ENCODE measurements around the gene ZMYM1.
"Not testable (repeated sequence)": the region's sequence is repeated elsewhere in the genome, so short reads cannot be mapped to it uniquely, and the experiment has no call there.

The ZMYM1 gene

DNA sequence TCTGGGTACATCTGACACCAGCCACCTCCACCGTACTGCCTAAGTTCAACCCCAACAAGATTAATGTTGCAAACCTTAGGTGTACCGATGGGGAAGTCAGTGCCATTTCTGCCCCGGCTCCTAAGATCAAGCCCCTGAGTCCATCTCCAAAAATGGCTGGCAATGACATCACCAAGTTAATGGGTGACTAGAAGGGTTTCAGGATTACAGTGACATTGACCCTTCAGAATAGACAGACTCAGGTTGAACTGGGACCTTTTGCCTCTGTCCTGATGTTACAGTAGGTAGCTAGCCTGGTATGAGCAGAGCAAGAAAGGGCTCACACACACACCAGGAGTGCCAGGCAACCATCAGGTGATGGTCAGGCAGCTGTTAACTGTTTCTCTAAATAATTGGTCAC lies 25.8 kb upstream of the ZMYM1 start:
- H3K27ac ChIP-seq: no peak overlapping the region
- no peak for TF ChIP-seq CTCF (IDR thresholded peaks at IDR 0.05)
- no peak for TF ChIP-seq ZFX (IDR thresholded peaks at IDR 0.05; ENCODE audit: borderline replicate concordance)

DNA sequence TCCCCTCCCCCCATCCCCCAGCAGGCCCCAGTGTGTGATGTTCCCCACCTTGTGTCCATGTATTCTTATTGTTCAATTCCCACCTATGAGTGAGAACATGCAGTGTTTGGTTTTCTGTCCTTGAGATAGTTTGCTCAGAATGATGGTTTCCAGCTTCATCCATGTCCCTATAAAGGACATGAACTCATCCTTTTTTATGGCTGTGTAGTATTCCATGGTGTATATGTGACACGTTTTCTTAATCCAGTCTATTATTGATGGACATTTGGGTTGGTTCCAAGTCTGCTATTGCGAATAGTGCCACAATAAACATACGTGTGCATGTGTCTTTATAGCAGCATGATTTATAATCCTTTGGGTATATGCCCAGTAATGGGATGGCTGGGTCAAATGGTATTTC lies 24.9 kb upstream of the ZMYM1 start:
- H3K27ac ChIP-seq: not testable (repeated sequence)

DNA sequence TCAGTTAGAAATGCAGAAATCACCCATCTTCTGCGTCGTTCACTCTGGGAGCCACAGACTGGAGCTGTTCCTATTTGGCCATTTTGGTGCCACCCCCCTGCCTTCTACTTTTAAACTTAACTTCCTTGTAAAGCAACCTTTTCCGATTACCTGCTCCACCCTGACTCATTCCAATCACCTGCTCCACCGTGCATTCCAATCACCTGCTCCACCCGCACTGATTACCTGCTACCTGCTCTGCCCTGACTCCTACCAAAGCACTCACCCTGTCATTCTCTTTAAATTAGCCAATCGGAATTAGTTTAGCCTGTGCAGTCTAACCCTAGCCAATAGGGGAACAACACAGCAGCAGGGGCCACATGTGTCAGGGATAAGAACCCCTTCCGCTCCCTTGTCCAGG lies 20.9 kb upstream of the ZMYM1 start:
- H3K27ac ChIP-seq: not testable (repeated sequence)

- no peak overlapping the region for H3K27ac ChIP-seq
- TF ChIP-seq CTCF (IDR thresholded peaks at IDR 0.05): no peak
- no peak for TF ChIP-seq ZFX (IDR thresholded peaks at IDR 0.05; ENCODE audit: borderline replicate concordance)
Measured at GRCh38 chr1:35058988-35059387, 20.2 kb upstream of the ZMYM1 start.

- TF ChIP-seq CTCF (IDR thresholded peaks at IDR 0.05): no peak
- TF ChIP-seq ZFX (IDR thresholded peaks at IDR 0.05; ENCODE audit: borderline replicate concordance): no peak
- H3K27ac ChIP-seq: no peak overlapping the region
Measured at GRCh38 chr1:35062518-35063196, 16.5 kb upstream of the ZMYM1 start.

- H3K27ac ChIP-seq: no peak overlapping the region
- TF ChIP-seq ZFX (IDR thresholded peaks at IDR 0.05; ENCODE audit: borderline replicate concordance) (no peak), CTCF (IDR thresholded peaks at IDR 0.05) (no peak)
Measured at GRCh38 chr1:35064265-35064664, 14.9 kb upstream of the ZMYM1 start.

GRCh38 chr1:35069746-35070145 lies 9.4 kb upstream of the ZMYM1 start:
- TF ChIP-seq ZFX (IDR thresholded peaks at IDR 0.05; ENCODE audit: borderline replicate concordance) (no peak), CTCF (IDR thresholded peaks at IDR 0.05) (no peak)
- no peak overlapping the region for H3K27ac ChIP-seq

DNA sequence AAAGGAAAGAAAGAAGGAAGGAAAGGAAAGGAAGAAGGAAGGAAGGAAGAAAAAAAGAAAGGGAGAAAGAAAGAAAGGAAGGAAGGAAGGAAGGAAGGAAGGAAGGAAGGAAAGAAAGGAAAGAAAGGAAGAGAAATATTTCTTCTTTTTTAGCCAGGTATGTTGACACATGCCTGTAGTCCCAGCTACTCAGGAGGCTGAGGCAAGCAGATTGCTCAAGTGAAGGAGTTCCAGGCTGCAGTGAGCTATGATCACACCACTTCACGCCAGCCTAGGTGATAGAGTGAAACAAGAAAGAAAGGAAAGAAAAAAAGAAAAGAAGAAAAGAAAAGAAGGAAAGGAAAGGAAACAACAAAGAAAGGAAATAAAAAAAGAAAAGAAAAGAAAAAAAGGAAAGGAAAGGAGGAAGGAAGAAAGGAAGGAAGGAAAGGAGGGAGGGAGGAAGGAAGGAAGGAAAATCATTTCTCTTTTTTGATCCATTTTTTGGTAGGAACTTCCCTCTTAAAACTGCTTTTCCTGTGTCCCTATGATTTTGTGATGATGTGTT lies 5.8 kb upstream of the ZMYM1 start:
- no peak overlapping the region for H3K27ac ChIP-seq
- TF ChIP-seq ZFX (IDR thresholded peaks at IDR 0.05; ENCODE audit: borderline replicate concordance) (no peak), CTCF (IDR thresholded peaks at IDR 0.05) (no peak)

DNA sequence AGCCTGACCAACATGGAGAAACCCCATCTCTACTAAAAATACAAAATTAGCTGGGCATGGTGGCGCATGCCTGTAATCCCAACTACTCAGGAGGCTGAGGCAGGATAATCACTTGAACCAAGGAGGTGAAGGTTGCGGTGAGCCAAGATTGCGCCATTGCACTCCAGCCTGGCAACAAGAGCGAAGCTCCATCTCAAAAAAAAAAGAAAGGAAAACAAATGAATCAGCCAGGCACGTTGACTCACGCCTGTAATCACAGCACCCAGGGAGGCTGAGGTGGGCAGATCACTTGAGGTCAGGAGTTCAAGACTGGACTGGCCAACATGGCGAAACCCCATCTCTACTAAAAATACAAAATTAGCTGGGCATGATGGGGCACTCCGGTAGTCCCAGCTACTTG lies 2.8 kb upstream of the ZMYM1 start:
- H3K27ac ChIP-seq: not testable (repeated sequence)
